Measurements from ENCODE around the gene CCDC13. TPM values are rescaled to one million over a fixed set of nuclear protein-coding genes. Genes with fewer than 3 reads are reported as not detected.
"Not testable (repeated sequence)": the region's sequence is repeated elsewhere in the genome, so short reads cannot be mapped to it uniquely, and the experiment has no call there.

CCDC13 gene
- total RNA-seq, 4 donors from 2014 or later: 1.4 to 6.8 (median 4.2) TPM; not detected in 1

- Histone ChIP-seq H3K4me1 (peaks cover 0 to 25% (median 1%) of the 10 kb centered on the region in 4 donors), H3K27ac (peak overlapping the region in 3 of 4 donors; percentile 6 to 76 (median 43)), H3K9me3 (no peaks in the 10 kb centered on the region), H3K27me3 (no peaks in the 10 kb centered on the region), H3K4me3 (no peak overlapping the region), H3K36me3 (no peaks in the 10 kb centered on the region)
- TF ChIP-seq POLR2A (IDR thresholded peaks at IDR 0.05) (no peak), CTCF (IDR thresholded peaks at IDR 0.05) (no peak)
- peak in 1 of 3 donors; percentile 60 for DNase-seq
Observed at GRCh38 chr3:42814914-42815507, 42.0 kb upstream of the CCDC13 start.

DNA sequence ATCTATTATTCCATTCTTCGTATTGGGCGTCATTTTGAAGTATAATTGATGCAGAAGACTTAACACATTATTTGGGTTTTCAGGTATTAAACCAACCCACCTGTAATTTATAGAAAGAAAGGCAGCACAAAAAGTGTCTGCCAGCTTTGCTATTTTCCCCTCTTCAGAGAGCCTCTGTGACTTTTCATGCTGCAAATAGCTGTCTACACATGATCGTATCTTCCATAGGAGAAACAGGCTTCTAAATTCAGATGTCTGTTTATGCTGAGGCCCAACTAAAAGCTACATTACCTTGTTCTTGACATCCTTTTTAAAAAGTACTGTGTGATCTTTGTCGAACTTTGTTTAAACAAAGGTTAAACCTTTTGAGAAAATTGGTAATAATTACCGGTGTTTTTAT is 41.2 kb upstream of the CCDC13 start:
- no peaks in the 10 kb centered on the region for H3K27me3 ChIP-seq
- H3K36me3 ChIP-seq: no peaks in the 10 kb centered on the region
- DNase-seq: no peak
- H3K27ac ChIP-seq: peak overlapping the region in 2 of 4 donors; percentile 6 to 76
- H3K4me1 ChIP-seq: peaks cover 0 to 21% (median 0%) of the 10 kb centered on the region in 4 donors
- H3K9me3 ChIP-seq: no peaks in the 10 kb centered on the region
- H3K4me3 ChIP-seq: no peak overlapping the region
- TF ChIP-seq CTCF (IDR thresholded peaks at IDR 0.05): no peak
- no peak for TF ChIP-seq POLR2A (IDR thresholded peaks at IDR 0.05)

GRCh38 chr3:42811118-42811883 is 38.2 kb upstream of the CCDC13 start:
- Histone ChIP-seq H3K4me1 (peaks cover 0 to 19% (median 0%) of the 10 kb centered on the region in 4 donors), H3K27ac (peak overlapping the region in 1 of 4 donors; percentile 44)
- H3K36me3 ChIP-seq, H3K9me3 ChIP-seq, H3K27me3 ChIP-seq, H3K4me3 ChIP-seq, DNase-seq: not testable (repeated sequence)

GRCh38 chr3:42810706-42811105 is 37.7 kb upstream of the CCDC13 start:
- not testable (repeated sequence) for H3K9me3 ChIP-seq, H3K36me3 ChIP-seq, H3K27me3 ChIP-seq, DNase-seq, H3K4me3 ChIP-seq
- peaks cover 0 to 16% (median 0%) of the 10 kb centered on the region in 4 donors for H3K4me1 ChIP-seq
- peak overlapping the region in 1 of 4 donors; percentile 44 for H3K27ac ChIP-seq

DNA sequence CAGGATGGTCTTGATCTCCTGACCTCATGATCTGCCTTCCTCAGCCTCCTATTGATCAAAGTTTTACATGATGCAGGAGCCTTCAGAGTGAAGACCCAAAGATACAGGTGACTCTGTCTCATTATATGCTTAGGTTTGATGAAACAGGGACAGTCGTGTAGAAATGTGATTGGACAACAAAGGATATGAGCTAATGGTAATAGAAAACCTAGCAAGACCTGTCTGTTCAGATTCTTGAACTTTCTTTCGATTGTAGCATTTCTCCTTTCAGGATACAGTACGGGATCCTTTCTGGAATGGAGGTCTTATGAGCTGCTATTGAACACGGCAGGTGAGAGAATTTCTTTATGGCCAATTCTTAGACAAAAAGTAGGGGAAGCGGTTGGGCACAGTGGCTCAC is 36.1 kb upstream of the CCDC13 start, which contains the start of gene ACKR2:
TSS of gene ACKR2 (plus strand) at position 244 of the 400 bp plus-strand sequence. CDS start 55,058 bp downstream, outside the sequence.
- no peak for DNase-seq
- Histone ChIP-seq H3K27me3 (no peaks in the 10 kb centered on the region), H3K27ac (no peak within 1 kb of the TSS), H3K4me3 (no peak within 1 kb of the TSS), H3K4me1 (peaks cover 0 to 14% (median 0%) of the 10 kb centered on the region in 4 donors), H3K9me3 (no peaks in the 10 kb centered on the region), H3K36me3 (no peaks in the 10 kb centered on the region)
- TF ChIP-seq POLR2A (IDR thresholded peaks at IDR 0.05): no peak
- no peak for TF ChIP-seq CTCF (IDR thresholded peaks at IDR 0.05)

- Histone ChIP-seq H3K4me3 (no peak overlapping the region), H3K36me3 (no peaks in the 10 kb centered on the region), H3K4me1 (peaks cover 0 to 15% (median 2%) of the 10 kb centered on the region in 4 donors), H3K9me3 (no peaks in the 10 kb centered on the region), H3K27me3 (no peaks in the 10 kb centered on the region), H3K27ac (no peak overlapping the region)
- no peak for TF ChIP-seq CTCF (IDR thresholded peaks at IDR 0.05)
- no peak for TF ChIP-seq POLR2A (IDR thresholded peaks at IDR 0.05)
- no peak for DNase-seq
Observed at GRCh38 chr3:42807929-42808328, 34.9 kb upstream of the CCDC13 start.
